Hematopoietic multipotent progenitor cell treated with erythropoietin and hydrocortisone succinate and interleukin-3 and kit ligand, for 8 days (in vitro differentiated cells): ENCODE results near the gene NCLN.
"Not testable (repeated sequence)": the region's sequence is repeated elsewhere in the genome, so short reads cannot be mapped to it uniquely, and the experiment has no call there.

Experiments used
- DNase-seq: peaks from one replicate; pipeline ENCODE4 v3.0.0-alpha.2; 2015

NCLN gene

DNA sequence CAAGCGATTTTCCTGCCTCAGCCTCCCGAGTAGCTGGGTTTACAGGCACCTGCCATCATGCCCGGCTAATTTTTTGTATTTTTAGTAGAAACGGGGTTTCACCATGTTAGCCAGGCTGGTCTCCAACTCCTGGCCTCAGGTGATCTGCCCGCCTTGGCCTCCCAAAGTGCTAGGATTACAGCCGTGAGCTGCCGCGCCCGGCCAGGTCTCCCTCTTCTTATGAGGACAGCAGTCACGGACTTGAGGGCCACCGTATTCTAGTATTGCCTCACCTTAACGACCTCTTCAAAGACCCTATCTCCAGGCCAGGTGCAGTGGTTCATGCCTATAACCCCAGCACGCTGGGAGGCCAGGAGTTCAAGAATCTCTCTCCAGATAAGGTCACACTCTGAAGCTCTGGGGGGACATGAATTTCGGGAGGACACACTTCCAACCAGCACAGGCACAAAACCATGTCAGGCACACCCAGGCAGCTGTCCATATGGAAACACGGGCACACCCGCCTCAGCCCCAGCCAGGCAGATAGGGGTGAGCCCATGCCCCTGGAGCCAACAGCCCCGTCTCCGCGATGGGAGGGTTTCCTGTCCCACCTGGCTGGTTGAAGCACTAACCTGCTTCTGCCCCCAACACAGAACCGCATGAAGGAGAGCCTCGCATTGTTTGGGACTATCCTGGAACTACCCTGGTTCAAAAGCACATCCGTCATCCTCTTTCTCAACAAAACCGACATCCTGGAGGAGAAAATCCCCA lies 28.5 kb upstream of the NCLN start:
- no peak for DNase-seq

DNA sequence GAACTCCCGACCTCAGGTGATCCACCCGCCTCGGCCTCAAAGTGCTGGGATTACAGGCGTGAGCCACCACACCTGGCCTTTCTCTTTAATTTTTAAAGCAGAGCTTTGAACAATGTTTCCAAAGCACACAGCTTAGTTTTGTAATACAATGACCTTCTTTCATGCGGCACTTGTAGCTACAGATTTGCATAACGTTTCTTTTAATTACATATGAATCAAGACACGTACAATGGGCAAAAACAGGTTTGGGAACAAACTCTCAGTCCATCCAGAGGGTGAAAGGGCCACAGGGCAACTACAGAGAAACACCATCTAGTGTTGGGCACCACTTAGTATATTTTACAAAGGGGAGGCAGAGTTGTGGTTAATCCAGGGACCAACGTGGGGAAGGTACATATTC lies 26.2 kb upstream of the NCLN start:
- no peak for DNase-seq

DNA sequence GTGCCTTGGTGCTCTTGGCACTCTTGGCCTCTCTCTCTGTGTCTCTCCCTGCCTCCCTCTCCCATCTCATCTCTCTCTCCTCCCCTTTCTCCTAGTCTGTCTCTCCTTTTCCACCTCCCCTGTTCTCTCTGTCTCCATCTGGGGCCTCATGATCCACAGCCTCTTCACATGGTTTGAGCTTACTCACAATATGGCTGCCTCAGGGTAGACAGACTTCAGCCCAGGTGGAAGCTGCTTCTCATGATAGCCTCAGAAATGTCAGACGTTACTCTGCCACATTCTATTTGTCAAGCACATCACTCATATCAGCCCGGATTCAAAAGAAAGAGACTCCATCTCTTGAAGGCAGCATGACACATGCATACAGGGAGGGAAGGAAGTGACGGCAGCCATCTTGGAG lies 25.5 kb upstream of the NCLN start:
- no peak for DNase-seq

DNA sequence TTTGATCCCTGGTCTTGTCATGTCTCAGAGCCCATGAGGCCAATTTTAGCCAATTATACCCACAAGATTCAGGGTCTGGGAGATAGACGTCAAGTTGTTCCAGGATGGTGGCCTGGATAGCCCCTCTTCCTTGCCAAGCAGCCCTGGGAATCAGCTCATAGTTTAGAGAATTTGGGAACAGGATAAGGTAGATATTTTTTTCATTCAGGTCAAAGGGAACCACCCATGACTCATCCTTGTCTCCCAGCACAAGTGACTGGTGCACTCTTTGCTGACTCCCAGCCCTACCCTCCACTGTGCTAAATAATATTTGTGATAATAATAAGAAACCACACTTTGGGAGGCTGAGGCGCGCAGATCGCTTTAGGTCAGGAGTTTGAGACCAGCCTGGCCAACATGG lies 24.3 kb upstream of the NCLN start:
- DNase-seq, result no peak

DNA sequence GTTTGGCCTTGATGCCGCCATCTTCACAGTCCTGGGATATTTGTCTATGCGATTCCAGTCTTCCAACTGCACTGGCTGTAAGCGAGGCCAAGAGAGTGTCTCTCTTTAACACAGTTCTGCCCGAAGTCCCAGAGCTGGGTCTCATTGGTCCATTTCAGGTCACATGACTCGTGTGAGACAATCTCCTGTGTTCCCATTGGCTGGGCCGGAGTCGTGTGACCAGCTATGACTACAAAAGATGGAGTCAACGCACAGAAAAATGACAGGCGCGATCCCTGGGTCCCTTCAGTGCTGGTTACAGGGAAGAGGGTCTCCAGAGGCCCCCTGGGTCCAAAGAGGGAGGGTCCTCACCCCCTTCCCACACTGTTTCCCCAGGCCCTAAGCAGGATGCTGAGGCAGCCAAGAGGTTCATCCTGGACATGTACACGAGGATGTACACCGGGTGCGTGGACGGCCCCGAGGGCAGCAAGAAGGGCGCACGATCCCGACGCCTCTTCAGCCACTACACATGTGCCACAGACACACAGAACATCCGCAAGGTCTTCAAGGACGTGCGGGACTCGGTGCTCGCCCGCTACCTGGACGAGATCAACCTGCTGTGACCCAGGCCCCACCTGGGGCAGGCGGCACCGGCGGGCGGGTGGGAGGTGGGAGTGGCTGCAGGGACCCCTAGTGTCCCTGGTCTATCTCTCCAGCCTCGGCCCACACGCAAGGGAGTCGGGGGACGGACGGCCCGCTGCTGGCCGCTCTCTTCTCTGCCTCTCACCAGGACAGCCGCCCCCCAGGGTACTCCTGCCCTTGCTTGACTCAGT lies 23.1 kb upstream of the NCLN start:
- DNase-seq, result peak; percentile 68

DNA sequence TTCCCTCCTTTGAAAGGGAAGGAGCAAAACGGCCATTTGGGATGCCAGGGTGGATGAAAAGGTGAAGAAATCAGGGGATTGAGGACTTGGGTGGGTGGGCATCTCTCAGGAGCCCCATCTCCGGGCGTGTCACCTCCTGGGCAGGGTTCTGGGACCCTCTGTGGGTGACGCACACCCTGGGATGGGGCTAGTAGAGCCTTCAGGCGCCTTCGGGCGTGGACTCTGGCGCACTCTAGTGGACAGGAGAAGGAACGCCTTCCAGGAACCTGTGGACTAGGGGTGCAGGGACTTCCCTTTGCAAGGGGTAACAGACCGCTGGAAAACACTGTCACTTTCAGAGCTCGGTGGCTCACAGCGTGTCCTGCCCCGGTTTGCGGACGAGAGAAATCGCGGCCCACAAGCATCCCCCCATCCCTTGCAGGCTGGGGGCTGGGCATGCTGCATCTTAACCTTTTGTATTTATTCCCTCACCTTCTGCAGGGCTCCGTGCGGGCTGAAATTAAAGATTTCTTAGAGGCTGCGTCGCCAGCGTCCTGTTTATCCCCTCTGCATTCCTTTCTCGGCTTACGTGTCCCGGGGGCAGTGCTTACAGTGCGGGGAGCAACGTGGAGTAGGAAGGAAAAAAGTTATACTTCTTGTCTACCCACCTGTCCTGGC lies 22.4 kb upstream of the NCLN start:
- DNase-seq, result peak; percentile 69

DNA sequence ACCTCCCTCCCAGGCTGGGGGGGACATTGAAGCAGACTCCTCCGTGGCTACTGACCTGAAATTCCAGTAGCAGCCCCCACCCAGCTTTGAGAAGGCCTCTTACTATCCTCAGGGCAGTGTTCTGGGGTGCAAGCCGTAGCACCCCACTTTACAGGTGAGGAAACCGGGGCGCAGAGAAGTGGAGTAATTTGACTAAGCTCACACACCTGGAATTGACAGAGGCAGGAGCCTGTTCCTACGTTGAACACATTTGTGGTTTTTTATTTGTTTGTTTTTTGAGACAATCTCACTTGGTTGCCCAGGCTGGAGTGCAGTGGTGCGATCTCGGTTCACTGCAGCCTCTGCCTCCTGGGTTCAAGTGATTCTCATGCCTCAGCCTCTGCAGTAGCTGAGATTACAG lies 21.8 kb upstream of the NCLN start:
- DNase-seq, result no peak

DNA sequence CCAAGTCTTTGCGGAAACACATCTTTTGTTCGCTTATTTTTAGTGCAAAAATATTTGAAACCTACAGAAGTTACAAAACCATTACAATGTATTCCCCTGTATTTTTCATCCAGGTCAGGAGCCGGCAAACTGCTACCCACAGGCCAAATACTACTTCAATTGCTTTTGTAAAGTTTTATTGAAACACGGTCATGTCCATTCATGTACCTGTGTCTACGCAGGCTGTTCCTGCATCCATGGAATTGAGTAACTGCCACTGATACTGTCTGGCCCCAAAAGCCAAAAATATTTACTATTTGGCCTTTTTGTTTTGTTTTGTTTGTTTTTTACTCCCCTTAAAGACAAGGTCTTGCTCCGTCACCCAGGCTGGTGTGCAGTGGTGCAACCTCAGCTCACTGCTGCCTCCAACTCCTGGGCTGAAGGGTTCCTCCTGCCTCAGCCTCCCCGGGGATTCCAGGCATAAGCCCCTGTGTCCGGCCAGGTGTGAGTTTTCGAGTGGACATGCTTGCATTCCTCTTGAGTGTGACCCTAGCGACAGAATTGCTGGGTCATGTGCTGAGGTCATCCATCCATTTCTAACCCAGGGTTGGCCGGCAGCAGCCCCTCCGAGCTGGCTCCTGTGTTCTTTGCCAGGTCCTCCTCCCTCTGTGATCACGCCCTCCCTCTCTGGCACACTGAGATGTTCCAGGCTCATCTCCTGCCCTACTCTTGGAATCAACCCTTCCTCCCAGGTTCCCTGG lies 18.0 kb upstream of the NCLN start:
- DNase-seq, result no peak

DNA sequence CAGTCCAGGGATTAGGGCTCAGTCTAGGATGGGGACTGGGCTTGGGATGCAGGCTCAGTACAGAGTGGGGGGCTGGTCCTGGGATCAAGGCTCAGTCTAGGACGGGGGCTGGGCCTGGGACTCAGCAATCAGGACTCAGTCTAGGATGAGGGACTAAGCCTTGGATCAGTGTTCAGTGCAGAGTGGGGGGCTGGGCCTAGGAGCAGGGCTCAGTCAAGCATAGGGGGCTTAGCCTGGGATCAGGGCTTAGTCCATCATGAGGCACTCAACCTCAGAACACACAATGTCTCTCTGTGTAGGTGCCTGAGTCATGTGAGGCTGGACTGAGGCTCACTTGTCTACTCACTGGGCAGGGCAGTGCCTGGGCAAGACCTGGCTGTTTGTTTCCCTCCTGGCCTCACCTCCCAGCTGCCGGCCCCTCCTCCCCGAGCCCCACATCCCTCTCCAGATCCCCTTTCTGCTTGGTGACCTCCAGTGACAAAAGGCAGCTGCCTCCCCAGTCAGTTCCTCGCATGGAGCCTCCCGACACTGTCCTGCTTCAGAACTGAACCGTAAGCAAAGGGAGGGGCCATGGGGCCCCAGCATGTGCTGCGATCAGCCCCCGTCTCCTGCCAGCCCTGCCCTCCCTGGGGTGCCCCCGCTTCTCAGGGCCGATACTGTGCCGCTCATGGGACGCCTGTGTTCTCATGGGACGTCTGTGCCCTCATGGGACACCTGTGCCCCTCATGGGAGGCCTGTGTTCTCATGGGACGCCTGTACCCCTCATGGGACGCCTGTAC lies 13.6 kb upstream of the NCLN start:
- DNase-seq, result no peak

DNA sequence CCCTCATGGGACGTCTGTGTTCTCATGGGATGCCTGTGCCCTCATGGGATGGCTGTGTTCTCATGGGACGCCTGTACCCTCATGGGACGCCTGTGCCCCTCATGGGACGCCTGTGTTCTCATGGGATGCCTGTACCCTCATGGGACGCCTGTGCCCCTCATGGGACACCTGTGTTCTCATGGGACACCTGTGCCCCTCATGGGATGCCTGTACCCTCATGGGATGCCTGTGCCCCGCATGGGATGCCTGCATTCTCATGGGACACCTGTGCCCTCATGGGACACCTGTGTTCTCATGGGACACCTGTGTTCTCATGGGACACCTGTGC lies 13.1 kb upstream of the NCLN start:
- DNase-seq, result not testable (repeated sequence)

DNA sequence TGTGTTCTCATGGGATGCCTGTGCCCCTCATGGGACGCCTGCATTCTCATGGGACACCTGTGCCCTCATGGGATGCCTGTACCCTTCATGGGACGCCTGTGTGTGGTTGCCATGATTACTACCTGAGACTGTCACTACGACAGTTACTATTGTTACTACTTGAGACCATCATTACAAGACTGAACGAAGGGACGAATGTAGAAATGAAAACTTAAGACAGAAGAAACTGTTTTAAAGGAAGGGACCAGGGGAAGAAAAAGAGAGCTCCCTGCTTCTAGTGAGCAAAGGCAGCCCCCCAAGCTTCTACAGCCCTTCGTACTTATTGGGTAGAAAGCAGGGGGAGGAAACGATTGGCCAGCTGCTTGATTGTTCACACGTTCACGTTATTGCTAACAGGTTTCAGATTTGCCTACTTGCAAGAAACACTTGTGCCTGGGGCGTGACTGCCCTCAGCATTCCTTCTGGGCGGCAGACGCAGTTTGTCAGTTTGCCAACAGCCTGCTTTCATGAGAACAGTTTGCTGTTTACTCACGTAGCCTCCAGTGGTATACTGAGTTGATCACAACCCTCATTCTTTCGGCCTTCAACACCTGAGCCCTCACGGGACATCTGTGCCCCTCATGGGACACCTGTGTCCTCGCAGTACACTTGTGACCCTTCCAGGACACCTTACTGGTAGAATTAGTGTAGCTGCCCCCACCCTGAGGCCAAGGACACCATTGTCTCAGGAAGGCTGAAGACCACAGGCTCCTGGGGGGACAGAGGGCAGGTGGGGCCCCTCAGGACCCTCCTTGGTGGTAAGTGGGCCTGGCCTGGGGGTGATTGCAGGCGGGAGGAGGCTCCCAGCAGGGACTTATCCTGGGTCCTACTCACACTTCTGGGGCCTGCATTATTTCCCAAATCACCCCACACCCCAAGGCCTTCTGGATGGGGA lies 9.7 kb upstream of the NCLN start:
- peak; percentile 83 for DNase-seq

DNA sequence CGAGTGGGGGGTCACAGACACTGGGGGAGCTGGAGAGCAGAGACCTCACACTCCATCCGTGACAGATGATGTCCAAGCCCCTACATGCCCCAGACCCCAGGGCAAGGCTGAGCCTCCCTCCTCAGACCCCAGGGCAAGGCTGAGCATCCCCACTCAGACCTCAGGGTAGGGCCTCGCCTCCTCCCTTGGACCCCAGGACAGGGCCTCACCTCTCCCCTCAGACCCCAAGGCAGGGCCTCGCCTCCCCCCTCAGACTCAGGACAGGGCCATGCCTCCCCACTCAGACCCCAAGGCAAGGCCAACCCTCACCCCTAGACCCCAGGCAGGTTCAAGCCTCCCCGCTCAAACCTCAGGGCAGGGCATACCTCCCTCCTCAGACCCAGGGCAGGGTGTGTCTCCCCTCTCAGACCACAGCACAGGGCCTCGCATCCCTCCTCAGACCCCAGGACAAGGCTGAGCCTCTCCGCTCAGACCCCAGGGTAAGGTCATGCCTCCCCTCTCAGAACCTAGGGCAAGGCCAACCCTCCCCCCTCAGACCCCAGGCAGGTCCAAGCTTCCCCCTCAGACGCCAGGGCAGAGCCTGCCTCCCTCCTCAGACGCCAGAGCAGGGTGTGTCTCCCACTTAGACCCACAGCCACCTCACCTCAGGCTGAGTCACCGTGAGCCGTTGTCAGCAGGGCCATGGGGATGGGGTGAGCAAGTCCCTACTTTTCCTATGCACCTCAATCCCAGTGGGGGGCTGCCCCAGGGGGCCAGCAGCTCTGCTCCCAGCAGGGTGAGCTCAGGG lies 8.8 kb upstream of the NCLN start:
- DNase-seq, result peak; percentile 85

DNA sequence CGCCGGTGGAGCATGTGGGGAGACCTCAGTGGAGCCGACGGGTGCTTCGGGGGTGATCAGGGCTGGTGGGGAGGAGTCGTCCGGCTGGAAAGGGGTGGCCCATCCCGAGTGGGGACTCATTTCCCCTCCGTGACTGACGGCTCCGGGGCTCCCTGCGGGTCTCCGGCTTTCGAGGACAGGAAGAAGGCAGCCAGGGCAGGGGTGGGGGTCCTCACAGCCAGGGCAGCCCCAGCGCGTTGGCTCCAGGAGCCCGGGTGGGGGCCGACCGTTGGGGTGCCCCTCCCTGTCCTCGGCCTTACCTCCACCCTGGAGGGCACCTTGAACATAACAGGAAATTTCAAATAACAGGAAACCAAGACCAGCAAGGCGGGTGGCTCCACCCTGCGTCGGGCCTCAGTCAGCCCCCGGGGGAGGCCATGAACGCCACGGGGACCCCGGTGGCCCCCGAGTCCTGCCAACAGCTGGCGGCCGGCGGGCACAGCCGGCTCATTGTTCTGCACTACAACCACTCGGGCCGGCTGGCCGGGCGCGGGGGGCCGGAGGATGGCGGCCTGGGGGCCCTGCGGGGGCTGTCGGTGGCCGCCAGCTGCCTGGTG lies 7.3 kb upstream of the NCLN start, which contains the start of gene S1PR4:
Gene S1PR4 (plus strand): TSS at position 393 of the 596 bp plus-strand sequence. CDS start 24 bp downstream, at position 417.
- peak; percentile 83 for DNase-seq

DNA sequence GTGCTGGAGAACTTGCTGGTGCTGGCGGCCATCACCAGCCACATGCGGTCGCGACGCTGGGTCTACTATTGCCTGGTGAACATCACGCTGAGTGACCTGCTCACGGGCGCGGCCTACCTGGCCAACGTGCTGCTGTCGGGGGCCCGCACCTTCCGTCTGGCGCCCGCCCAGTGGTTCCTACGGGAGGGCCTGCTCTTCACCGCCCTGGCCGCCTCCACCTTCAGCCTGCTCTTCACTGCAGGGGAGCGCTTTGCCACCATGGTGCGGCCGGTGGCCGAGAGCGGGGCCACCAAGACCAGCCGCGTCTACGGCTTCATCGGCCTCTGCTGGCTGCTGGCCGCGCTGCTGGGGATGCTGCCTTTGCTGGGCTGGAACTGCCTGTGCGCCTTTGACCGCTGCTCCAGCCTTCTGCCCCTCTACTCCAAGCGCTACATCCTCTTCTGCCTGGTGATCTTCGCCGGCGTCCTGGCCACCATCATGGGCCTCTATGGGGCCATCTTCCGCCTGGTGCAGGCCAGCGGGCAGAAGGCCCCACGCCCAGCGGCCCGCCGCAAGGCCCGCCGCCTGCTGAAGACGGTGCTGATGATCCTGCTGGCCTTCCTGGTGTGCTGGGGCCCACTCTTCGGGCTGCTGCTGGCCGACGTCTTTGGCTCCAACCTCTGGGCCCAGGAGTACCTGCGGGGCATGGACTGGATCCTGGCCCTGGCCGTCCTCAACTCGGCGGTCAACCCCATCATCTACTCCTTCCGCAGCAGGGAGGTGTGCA lies 6.6 kb upstream of the NCLN start:
- DNase-seq, result peak; percentile 54

DNA sequence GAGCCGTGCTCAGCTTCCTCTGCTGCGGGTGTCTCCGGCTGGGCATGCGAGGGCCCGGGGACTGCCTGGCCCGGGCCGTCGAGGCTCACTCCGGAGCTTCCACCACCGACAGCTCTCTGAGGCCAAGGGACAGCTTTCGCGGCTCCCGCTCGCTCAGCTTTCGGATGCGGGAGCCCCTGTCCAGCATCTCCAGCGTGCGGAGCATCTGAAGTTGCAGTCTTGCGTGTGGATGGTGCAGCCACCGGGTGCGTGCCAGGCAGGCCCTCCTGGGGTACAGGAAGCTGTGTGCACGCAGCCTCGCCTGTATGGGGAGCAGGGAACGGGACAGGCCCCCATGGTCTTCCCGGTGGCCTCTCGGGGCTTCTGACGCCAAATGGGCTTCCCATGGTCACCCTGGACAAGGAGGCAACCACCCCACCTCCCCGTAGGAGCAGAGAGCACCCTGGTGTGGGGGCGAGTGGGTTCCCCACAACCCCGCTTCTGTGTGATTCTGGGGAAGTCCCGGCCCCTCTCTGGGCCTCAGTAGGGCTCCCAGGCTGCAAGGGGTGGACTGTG lies 5.9 kb upstream of the NCLN start:
- DNase-seq, result peak; percentile 42

DNA sequence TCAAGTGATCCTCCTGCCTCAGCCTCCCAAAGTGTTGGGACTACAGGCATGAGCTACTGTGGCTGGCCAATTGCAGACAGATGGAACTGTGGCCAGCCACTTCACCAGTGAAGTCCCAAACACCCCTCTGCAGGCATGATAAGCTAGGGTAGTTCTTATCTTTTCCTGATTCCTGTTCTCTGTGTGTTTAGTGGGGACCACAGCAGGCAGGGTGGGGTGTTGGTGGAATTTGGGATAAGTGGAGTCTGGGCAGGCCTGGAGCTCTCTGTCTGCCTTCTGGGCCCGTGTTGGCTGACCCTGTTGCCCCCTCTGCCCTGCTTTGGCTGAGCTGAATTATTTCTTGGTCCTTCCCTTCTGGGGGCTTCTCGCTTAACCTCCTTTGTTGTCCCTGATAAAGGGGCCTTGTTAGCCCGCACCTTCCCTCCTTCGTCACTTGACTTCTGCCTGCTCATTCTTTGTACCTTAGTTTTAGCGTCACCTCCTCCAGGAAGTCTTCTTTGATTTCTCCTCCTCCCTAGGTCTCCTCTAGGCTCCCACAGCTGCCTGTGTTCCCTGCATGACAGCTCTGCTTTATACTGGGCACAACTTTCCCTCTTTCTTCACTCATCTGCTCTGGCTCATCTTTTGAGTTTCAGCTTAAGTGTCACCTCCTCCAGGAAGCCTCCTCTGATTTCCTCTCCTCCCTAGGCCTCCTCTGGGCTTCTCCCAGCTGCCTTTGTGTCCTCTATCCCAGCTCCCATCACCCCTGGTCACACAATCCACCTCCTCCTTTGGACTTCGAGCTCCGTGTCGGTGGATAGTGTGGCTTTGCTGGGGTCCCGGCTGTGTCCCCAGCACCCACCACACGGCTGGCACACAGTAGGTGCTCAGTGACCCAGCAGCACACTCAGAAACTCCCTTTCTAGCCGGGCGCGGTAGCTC lies 1.7 kb upstream of the NCLN start:
- DNase-seq, result peak; percentile 91

DNA sequence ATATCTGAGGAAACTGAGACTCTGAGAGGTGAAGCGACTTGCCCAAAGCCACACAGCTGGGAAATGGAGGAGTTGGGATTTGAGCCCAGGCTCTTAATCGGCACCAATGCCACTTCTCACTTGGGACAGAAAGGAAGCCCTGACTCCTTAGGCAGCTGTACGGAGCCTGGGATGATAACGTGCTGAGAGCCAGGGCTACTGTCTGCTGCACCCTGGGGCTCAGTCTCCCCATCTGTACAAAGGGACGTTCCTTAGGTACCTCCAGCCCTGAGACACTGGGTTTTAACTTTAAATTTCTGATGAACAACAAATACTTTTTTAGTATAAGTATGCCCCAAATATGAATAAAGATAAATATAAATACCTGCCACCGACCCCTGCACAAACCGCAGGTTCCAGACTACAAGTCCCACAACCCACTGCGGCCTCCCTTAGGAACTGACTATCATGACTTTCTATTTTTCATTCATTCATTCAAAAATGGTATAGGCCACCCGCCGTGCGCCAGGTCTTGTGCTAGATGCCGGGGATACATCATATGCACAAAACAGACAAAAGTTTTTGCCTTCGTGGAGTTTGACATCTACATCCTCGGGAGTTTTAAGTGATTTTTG lies 776 bp upstream of the NCLN start:
- no peak for DNase-seq
